WTC11 (cell line): ENCODE data around the gene FRMD4B. TPM values are rescaled to one million over a fixed set of nuclear protein-coding genes. Genes with fewer than 3 reads are reported as not detected.

ENCODE experiments used
- ATAC-seq: fragments of 200-7000 bp; cut with Tn5 transposase; 2 replicates; pipeline ENCODE4 v1.10.0; 2021; ENCODE audit warnings: mild to moderate bottlenecking, moderate library complexity
- CTCF ChIA-PET: fragments of 300-600 bp; sonication (Branson Sonifier 250); formaldehyde crosslinking; loops from one replicate; lab custom pipeline; 2021; ENCODE audit warnings: antibody characterized with exemption; lab: Charles Lee
- POLR2A ChIA-PET: fragments of 350-600 bp; sonication (Branson Sonifier 250); formaldehyde crosslinking; loops from one replicate; lab custom pipeline; 2021; ENCODE audit warnings: antibody characterized with exemption; lab: Charles Lee
- DNase-seq: peaks from one replicate; pipeline ENCODE4 v3.0.0; 2021; ENCODE audit warnings: low spot score
- H3K27ac Mint-ChIP-seq: 2 replicates; pipeline ENCODE4 v1.8.0; 2021; ENCODE audit warnings: mixed read lengths
- H3K27me3 Mint-ChIP-seq: 2 replicates; pipeline ENCODE4 v1.8.0; 2021; ENCODE audit warnings: low read depth, mild to moderate bottlenecking, moderate library complexity, mixed read lengths
- H3K36me3 Mint-ChIP-seq: 2 replicates; pipeline ENCODE4 v1.8.0; 2021; ENCODE audit warnings: mixed read lengths
- H3K4me1 Mint-ChIP-seq: 2 replicates; pipeline ENCODE4 v1.8.0; 2022; ENCODE audit warnings: mixed read lengths
- H3K4me3 Mint-ChIP-seq: 2 replicates; pipeline ENCODE4 v1.8.0; 2021; ENCODE audit warnings: mild to moderate bottlenecking, moderate library complexity, mixed read lengths
- H3K9me3 Mint-ChIP-seq: 2 replicates; pipeline ENCODE4 v1.8.0; 2021; ENCODE audit warnings: mixed read lengths
- AFF4 ChIP-seq: sonication (generic); formaldehyde crosslinking; IDR thresholded peaks from 2 replicates; pipeline ENCODE4 v1.8.1; 2023; ENCODE audit warnings: mild to moderate bottlenecking, missing genetic modification reagents, borderline replicate concordance
- AR ChIP-seq: fragments of 250-450 bp; sonication (Bioruptor Pico); IDR thresholded peaks from 2 replicates; pipeline ENCODE4 v1.9.0; 2021; ENCODE audit warnings: mild to moderate bottlenecking
- ATF6 ChIP-seq: sonication (generic); formaldehyde crosslinking; IDR thresholded peaks from 2 replicates; pipeline ENCODE4 v1.8.1; 2023; ENCODE audit warnings: mild to moderate bottlenecking, missing genetic modification reagents
- ESRRA ChIP-seq: sonication (generic); formaldehyde crosslinking; IDR thresholded peaks from 2 replicates; pipeline ENCODE4 v1.8.1; 2022; ENCODE audit warnings: mild to moderate bottlenecking, missing genetic modification reagents, borderline replicate concordance
- MLX ChIP-seq: sonication (generic); formaldehyde crosslinking; IDR thresholded peaks from 2 replicates; pipeline ENCODE4 v1.8.1; 2023; ENCODE audit warnings: mild to moderate bottlenecking, missing genetic modification reagents, moderate library complexity
- MXD4 ChIP-seq: fragments of 250-450 bp; sonication (Bioruptor Pico); IDR thresholded peaks from 2 replicates; pipeline ENCODE4 v1.8.0; 2021; ENCODE audit warnings: mild to moderate bottlenecking, moderate library complexity, borderline replicate concordance
- NFE2L1 ChIP-seq: sonication (generic); formaldehyde crosslinking; IDR thresholded peaks from 2 replicates; pipeline ENCODE4 v1.8.1; 2023; ENCODE audit warnings: missing genetic modification reagents
- NR1H2 ChIP-seq: sonication (generic); formaldehyde crosslinking; IDR thresholded peaks from 2 replicates; pipeline ENCODE4 v1.9.0; 2021; ENCODE audit warnings: mild to moderate bottlenecking, moderate library complexity, missing genetic modification reagents
- NR3C1 ChIP-seq: sonication (generic); formaldehyde crosslinking; conservative IDR thresholded peaks from 2 replicates; pipeline ENCODE4 v1.8.1; 2023; ENCODE audit warnings: low read depth, mild to moderate bottlenecking, missing genetic modification reagents
- OVOL2 ChIP-seq: fragments of 250-450 bp; sonication (Bioruptor Pico); IDR thresholded peaks from 2 replicates; pipeline ENCODE4 v1.9.0; 2021; ENCODE audit warnings: mild to moderate bottlenecking, borderline replicate concordance
- PREB ChIP-seq: sonication (generic); formaldehyde crosslinking; IDR thresholded peaks from 2 replicates; pipeline ENCODE4 v1.8.1; 2022; ENCODE audit warnings: mild to moderate bottlenecking, missing genetic modification reagents, moderate library complexity, borderline replicate concordance
- RORB ChIP-seq: fragments of 250-450 bp; sonication (Bioruptor Pico); IDR thresholded peaks from 2 replicates; pipeline ENCODE4 v1.9.0; 2021; ENCODE audit warnings: mild to moderate bottlenecking
- ZNF281 ChIP-seq: sonication (generic); formaldehyde crosslinking; IDR thresholded peaks from 2 replicates; pipeline ENCODE4 v1.8.0; 2023; ENCODE audit warnings: mild to moderate bottlenecking, missing genetic modification reagents
- ZNF512 ChIP-seq: sonication (generic); formaldehyde crosslinking; IDR thresholded peaks from 2 replicates; pipeline ENCODE4 v1.8.1; 2022; ENCODE audit warnings: missing genetic modification reagents, borderline replicate concordance
- total RNA-seq: library from RNA; stranded (reverse); gene quantifications from 3 replicates; pipeline ENCODE4 v1.2.3, GENCODE V29; 2021

Gene FRMD4B
- total RNA-seq, 1 experiment from 2014 or later: 6.7 TPM

- TF ChIP-seq ZNF512 (CRISPR knock-in tag): no peak
- no peak for TF ChIP-seq NFE2L1 (CRISPR knock-in tag)
- no peak for TF ChIP-seq MLX (CRISPR knock-in tag)
- no peak for TF ChIP-seq PREB (CRISPR knock-in tag)
- no peak for TF ChIP-seq OVOL2 (CRISPR knock-in tag)
- TF ChIP-seq NR3C1 (CRISPR knock-in tag): no peak
These were observed 199.3 kb downstream of the FRMD4B start (continued) for GRCh38 chr3:69186575-69187093.

- CTCF ChIA-PET: interaction anchor here (1.3 to 1.8 kb wide), 3 partner anchors 22 to 228 kb away, joined by 3 to 6 read pairs (median 3); no protein-coding TSS in a partner anchor
- DNase-seq: no peak
- H3K36me3 Mint-ChIP-seq: peaks cover 9% of the 10 kb centered on the region
- TF ChIP-seq ESRRA (no peak), MLX (CRISPR knock-in tag) (no peak), ZNF512 (CRISPR knock-in tag) (no peak), AFF4 (CRISPR knock-in tag) (no peak), ATF6 (CRISPR knock-in tag) (no peak), NR1H2 (CRISPR knock-in tag) (no peak), ZNF281 (no peak), RORB (CRISPR knock-in tag) (no peak), MXD4 (CRISPR knock-in tag) (no peak), AR (CRISPR knock-in tag) (no peak)
These were observed 203.1 kb downstream of the FRMD4B start for GRCh38 chr3:69182588-69183316.

More at GRCh38 chr3:69182588-69183316, 203.1 kb downstream of the FRMD4B start:
- Mint-ChIP-seq H3K27me3 (no peaks in the 10 kb centered on the region), H3K27ac (0 out of 2 replicates have a peak overlapping the region, but pooled peaks have one; percentile 1), H3K4me3 (no peak overlapping the region), H3K4me1 (peaks cover 22% of the 10 kb centered on the region), H3K9me3 (no peaks in the 10 kb centered on the region)
- no peak for ATAC-seq
- POLR2A ChIA-PET: no interaction called here
